Measurements from ENCODE around the gene C16orf90.

Gene C16orf90
- total RNA-seq = 0 reads per million in 2 donors

GRCh38 chr16:3495176-3495575 lies at the start of gene C16orf90:
C16orf90 (minus strand) TSS chr16:3495489; CDS start chr16:3495421, 68 bp downstream.
- DNase-seq = no peak

GRCh38 chr16:3542601-3543373 lies 47.5 kb upstream of the C16orf90 start:
- DNase-seq = no peak

- no peak for DNase-seq
Measured at GRCh38 chr16:3541527-3542155, 46.4 kb upstream of the C16orf90 start.

GRCh38 chr16:3538222-3538621 lies 42.9 kb upstream of the C16orf90 start:
- DNase-seq = no peak

- DNase-seq = no peak
Measured at GRCh38 chr16:3536851-3537250, 41.6 kb upstream of the C16orf90 start.

GRCh38 chr16:3536271-3536731 lies 41.0 kb upstream of the C16orf90 start:
- no peak for DNase-seq

GRCh38 chr16:3534126-3534525 lies 38.8 kb upstream of the C16orf90 start:
- no peak for DNase-seq

GRCh38 chr16:3532741-3533140 lies 37.5 kb upstream of the C16orf90 start:
- no peak for DNase-seq

- no peak for DNase-seq
Measured at GRCh38 chr16:3530371-3530914, 35.2 kb upstream of the C16orf90 start.

- DNase-seq = no peak
Measured at GRCh38 chr16:3529175-3529574, 33.9 kb upstream of the C16orf90 start.

GRCh38 chr16:3528406-3528805 lies 33.1 kb upstream of the C16orf90 start:
- DNase-seq = no peak

- DNase-seq = peak; percentile 19
Measured at GRCh38 chr16:3527216-3527829, 32.0 kb upstream of the C16orf90 start.

GRCh38 chr16:3525951-3526350 lies 30.7 kb upstream of the C16orf90 start:
- DNase-seq = no peak

GRCh38 chr16:3523281-3523680 lies 28.0 kb upstream of the C16orf90 start:
- no peak for DNase-seq

GRCh38 chr16:3520841-3521240 lies 25.6 kb upstream of the C16orf90 start:
- no peak for DNase-seq

- no peak for DNase-seq
Measured at GRCh38 chr16:3520413-3520812, 25.1 kb upstream of the C16orf90 start.

GRCh38 chr16:3519581-3519980 lies 24.3 kb upstream of the C16orf90 start:
- DNase-seq = no peak

GRCh38 chr16:3518986-3519348 lies 23.7 kb upstream of the C16orf90 start:
- no peak for DNase-seq

- no peak for DNase-seq
Measured at GRCh38 chr16:3518292-3518985, 23.1 kb upstream of the C16orf90 start.

GRCh38 chr16:3515897-3516296 lies 20.6 kb upstream of the C16orf90 start:
- no peak for DNase-seq

GRCh38 chr16:3514621-3515020 lies 19.3 kb upstream of the C16orf90 start:
- no peak for DNase-seq

- DNase-seq = no peak
Measured at GRCh38 chr16:3513892-3514583, 18.7 kb upstream of the C16orf90 start.
